ENCODE results near the gene CDK14. TPM values are rescaled to one million over a fixed set of nuclear protein-coding genes. Genes with fewer than 3 reads are reported as not detected.

Gene CDK14
- total RNA-seq, 1 experiment from 2014 or later, result 39.1 TPM

DNA sequence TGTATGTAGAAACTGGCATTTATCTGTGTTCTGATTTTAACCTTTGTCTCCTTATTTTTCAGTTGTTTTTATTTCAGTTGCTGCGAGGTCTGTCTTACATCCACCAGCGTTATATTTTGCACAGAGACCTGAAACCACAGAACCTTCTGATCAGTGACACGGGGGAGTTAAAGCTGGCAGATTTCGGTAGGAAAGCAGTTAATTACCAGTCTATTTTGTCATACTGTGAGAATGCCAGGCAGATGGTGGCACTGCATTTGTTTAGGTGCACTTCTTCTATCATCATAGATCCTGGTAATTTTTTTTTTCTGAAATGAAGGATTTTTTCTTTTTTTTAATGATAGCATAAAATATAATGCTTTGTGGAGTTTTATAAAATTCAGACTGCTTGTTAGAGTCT lies 321.4 kb downstream of the CDK14 start:
- no peaks in the 10 kb centered on the region for H4K20me1 ChIP-seq (ENCODE audit: insufficient read depth)
- no peaks in the 10 kb centered on the region for H3K4me1 ChIP-seq (replicated peaks; ENCODE audit: insufficient read depth)
- no TSS peak for BruUV-seq (replicated peaks)
- H3K27me3 ChIP-seq (ENCODE audit: insufficient read depth, low read depth), result no peaks in the 10 kb centered on the region
- no peak overlapping the region for H3K4me3 ChIP-seq
- H3K79me2 ChIP-seq (ENCODE audit: low read depth), result no peaks in the 10 kb centered on the region
- intact Hi-C loops (cut with micrococcal nuclease; ENCODE audit: unreplicated experiment), result no loop called here
- H3K27ac ChIP-seq, result no peak overlapping the region
- no peaks in the 10 kb centered on the region for H3K9me2 ChIP-seq (ENCODE audit: insufficient read depth)
- H3F3A ChIP-seq (ENCODE audit: insufficient read depth, low read depth), result no peaks in the 10 kb centered on the region
- H2AFZ ChIP-seq, result no peak overlapping the region
- no peak overlapping the region for H3K4me2 ChIP-seq
- CTCF ChIA-PET, result no interaction called here
- no peak for TF ChIP-seq CTCF (conservative IDR thresholded peaks at IDR 0.05)
- no peak for TF ChIP-seq EZH2 (IDR thresholded peaks at IDR 0.05; ENCODE audit: low read depth)
- DNase-seq, result no peak
- no peaks in the 10 kb centered on the region for H3K36me3 ChIP-seq (ENCODE audit: low read depth)
- POLR2A ChIA-PET (ENCODE audit: unreplicated experiment), result no interaction called here
- no peaks in the 10 kb centered on the region for H3K9me3 ChIP-seq (ENCODE audit: insufficient read depth, low read depth)

GRCh38 chr7:90918303-90918702 lies 322.2 kb downstream of the CDK14 start:
- no peak overlapping the region for H3K4me3 ChIP-seq
- no peak overlapping the region for H3K27ac ChIP-seq
- H3K9me2 ChIP-seq (ENCODE audit: insufficient read depth), result no peaks in the 10 kb centered on the region
- no peak for TF ChIP-seq EZH2 (IDR thresholded peaks at IDR 0.05; ENCODE audit: low read depth)
- no peak for TF ChIP-seq CTCF (conservative IDR thresholded peaks at IDR 0.05)
- H3F3A ChIP-seq (ENCODE audit: insufficient read depth, low read depth), result no peaks in the 10 kb centered on the region
- no peak overlapping the region for H3K4me2 ChIP-seq
- BruUV-seq (replicated peaks), result no TSS peak
- no peak for DNase-seq
- ChIA-PET POLR2A (ENCODE audit: unreplicated experiment) (no interaction called here), CTCF (no interaction called here)
- no peaks in the 10 kb centered on the region for H3K9me3 ChIP-seq (ENCODE audit: insufficient read depth, low read depth)
- H3K36me3 ChIP-seq (ENCODE audit: low read depth), result no peaks in the 10 kb centered on the region
- H3K4me1 ChIP-seq (replicated peaks; ENCODE audit: insufficient read depth), result no peaks in the 10 kb centered on the region
- H3K27me3 ChIP-seq (ENCODE audit: insufficient read depth, low read depth), result no peaks in the 10 kb centered on the region
- intact Hi-C loops (cut with micrococcal nuclease; ENCODE audit: unreplicated experiment), result no loop called here
- H3K79me2 ChIP-seq (ENCODE audit: low read depth), result no peaks in the 10 kb centered on the region
- no peak overlapping the region for H2AFZ ChIP-seq
- no peaks in the 10 kb centered on the region for H4K20me1 ChIP-seq (ENCODE audit: insufficient read depth)

DNA sequence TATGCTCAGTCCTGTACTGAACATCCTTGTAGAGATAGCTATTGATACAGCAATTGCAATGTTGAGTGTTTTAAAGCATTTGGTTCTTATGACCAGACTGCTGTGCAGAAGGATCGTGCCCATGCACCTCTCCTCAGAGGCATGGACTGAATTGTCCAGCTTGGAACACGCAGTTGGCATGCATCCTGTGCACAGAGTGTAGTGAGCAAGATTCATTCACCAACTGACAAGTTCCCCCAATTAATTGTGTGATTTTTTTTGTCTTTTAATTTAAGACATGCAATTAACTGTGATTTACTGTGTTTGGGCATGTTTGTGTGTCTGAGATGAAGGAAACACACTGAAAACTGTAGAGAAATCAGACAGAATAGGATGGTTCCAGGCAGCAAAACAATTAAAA lies 323.7 kb downstream of the CDK14 start:
- no peaks in the 10 kb centered on the region for H3K36me3 ChIP-seq (ENCODE audit: low read depth)
- BruUV-seq (replicated peaks), result no TSS peak
- no peaks in the 10 kb centered on the region for H3K27me3 ChIP-seq (ENCODE audit: insufficient read depth, low read depth)
- H3K4me1 ChIP-seq (replicated peaks; ENCODE audit: insufficient read depth), result no peaks in the 10 kb centered on the region
- no peak overlapping the region for H2AFZ ChIP-seq
- H3K4me3 ChIP-seq, result no peak overlapping the region
- H3K27ac ChIP-seq, result no peak overlapping the region
- H3F3A ChIP-seq (ENCODE audit: insufficient read depth, low read depth), result no peaks in the 10 kb centered on the region
- intact Hi-C loops (cut with micrococcal nuclease; ENCODE audit: unreplicated experiment), result no loop called here
- no peak for DNase-seq
- ChIA-PET CTCF (no interaction called here), POLR2A (ENCODE audit: unreplicated experiment) (interaction anchor here (0.6 kb wide), 1 partner anchor 42 kb away, joined by 3 read pairs; no protein-coding TSS in a partner anchor)
- H3K79me2 ChIP-seq (ENCODE audit: low read depth), result no peaks in the 10 kb centered on the region
- no peak overlapping the region for H3K4me2 ChIP-seq
- TF ChIP-seq EZH2 (IDR thresholded peaks at IDR 0.05; ENCODE audit: low read depth) (no peak), CTCF (conservative IDR thresholded peaks at IDR 0.05) (no peak)
- H3K9me2 ChIP-seq (ENCODE audit: insufficient read depth), result no peaks in the 10 kb centered on the region
- no peaks in the 10 kb centered on the region for H4K20me1 ChIP-seq (ENCODE audit: insufficient read depth)
- H3K9me3 ChIP-seq (ENCODE audit: insufficient read depth, low read depth), result no peaks in the 10 kb centered on the region
